ENCODE data around the gene UCK2. TPM values are rescaled to one million over a fixed set of nuclear protein-coding genes. Genes with fewer than 3 reads are reported as not detected.

The UCK2 gene
- total and polyA plus RNA-seq, 2 of the 8 experiments (the other 6 are each of a cell fraction or from before 2014, with no cell fraction given): 103 to 109 TPM

DNA sequence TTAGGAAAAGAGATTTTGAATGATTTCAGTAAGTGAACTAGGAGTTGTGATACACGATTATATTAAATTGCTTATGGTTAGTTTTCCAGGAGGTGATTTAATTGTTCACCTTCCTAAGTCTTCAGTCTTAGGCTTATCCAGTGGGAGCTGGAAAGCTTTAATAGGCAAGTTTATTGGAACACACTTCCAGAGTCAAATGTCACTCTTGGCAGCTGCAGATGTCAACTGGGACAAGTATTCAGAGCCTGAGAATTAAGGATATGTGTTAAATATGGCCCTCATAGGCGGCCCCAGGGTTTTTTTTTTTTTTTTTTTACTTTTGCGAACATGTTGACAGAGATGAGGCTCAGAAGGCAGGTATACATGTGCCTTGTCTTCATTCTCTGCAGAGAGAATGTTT lies 29.2 kb downstream of the UCK2 start (continued):
- TF ChIP-seq USF2 (IDR thresholded peaks at IDR 0.05; ENCODE audit: low read length) (no peak), MAFK (IDR thresholded peaks at IDR 0.05; ENCODE audit: low read depth, low read length) (no peak), RFX5 (IDR thresholded peaks at IDR 0.05; ENCODE audit: borderline replicate concordance, low read depth, low read length) (no peak), JUND (IDR thresholded peaks at IDR 0.05; ENCODE audit: low read length) (no peak), BACH1 (IDR thresholded peaks at IDR 0.05; ENCODE audit: low read length) (no peak)

All from H1 (cell line).